Measurements from ENCODE around the gene KLF2.
A peak's percentile ranks its signal among the peaks of the same experiment; 100 is the strongest.

KLF2 gene

DNA sequence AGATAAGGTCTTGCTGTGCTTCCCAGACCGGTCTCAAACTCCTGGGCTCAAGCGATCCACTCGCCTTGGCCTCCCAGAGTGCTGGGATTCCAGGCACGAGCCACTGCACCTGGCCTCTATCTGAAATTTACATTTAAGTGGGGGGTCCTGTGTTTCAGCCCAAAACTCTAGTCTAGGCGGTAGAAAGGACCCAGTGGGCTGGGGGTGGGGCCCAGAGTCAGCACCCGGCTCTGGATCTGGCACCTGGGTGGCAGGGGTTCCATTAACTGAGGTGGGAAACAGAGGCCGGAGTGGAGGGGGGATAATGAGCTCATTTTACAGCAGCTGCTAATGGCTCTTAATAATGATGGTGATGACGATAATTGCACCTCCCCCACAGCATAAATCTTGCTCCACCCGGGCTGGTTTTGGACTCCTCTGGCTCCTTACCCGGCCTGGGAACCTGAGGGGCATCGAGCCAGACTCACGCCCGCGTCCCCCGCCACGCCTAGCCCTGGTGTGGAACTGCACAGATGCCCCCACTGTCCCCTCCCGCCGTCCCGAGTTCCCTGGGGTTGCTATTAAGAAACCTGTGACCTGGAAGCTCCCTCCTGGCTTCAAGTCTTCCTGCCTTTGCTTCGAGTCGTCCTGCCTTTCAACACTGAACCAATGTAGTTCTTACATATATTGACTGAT, 17.8 kb upstream of the KLF2 start:
- no peak overlapping the region for H3K27ac Mint-ChIP-seq
- no peaks in the 10 kb centered on the region for H3K9me3 Mint-ChIP-seq
- peaks cover 25% of the 10 kb centered on the region for H3K27me3 Mint-ChIP-seq (ENCODE audit: low read depth, poor library complexity)
- no peak for DNase-seq
- H3K4me3 Mint-ChIP-seq, result no peak overlapping the region
- H3K36me3 Mint-ChIP-seq (ENCODE audit: low read depth), result no peaks in the 10 kb centered on the region
- TF ChIP-seq, protein P1, sequence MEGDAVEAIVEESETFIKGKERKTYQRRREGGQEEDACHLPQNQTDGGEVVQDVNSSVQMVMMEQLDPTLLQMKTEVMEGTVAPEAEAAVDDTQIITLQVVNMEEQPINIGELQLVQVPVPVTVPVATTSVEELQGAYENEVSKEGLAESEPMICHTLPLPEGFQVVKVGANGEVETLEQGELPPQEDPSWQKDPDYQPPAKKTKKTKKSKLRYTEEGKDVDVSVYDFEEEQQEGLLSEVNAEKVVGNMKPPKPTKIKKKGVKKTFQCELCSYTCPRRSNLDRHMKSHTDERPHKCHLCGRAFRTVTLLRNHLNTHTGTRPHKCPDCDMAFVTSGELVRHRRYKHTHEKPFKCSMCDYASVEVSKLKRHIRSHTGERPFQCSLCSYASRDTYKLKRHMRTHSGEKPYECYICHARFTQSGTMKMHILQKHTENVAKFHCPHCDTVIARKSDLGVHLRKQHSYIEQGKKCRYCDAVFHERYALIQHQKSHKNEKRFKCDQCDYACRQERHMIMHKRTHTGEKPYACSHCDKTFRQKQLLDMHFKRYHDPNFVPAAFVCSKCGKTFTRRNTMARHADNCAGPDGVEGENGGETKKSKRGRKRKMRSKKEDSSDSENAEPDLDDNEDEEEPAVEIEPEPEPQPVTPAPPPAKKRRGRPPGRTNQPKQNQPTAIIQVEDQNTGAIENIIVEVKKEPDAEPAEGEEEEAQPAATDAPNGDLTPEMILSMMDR (IDR thresholded peaks at IDR 0.05), result no peak
- peaks cover 20% of the 10 kb centered on the region for H3K4me1 Mint-ChIP-seq

DNA sequence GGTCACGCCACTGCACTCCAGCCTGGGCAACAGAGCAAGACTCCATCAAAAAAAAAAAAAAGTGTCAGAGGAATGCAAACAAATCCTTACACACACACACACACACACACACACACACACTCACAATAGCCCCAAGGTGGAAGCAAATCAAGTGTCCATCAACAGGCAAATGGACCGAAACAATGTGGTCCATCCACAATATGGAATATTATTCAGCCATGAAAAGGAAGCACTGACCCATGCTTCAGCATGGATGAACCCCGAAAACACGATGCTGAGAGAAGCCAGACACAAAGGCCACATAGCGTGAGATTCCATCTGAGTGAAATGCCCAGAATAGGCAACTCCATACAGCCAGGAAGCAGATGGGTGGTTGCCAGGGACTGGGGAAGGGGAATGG, 16.5 kb upstream of the KLF2 start:
- Mint-ChIP-seq H3K4me1 (peaks cover 14% of the 10 kb centered on the region), H3K27me3 (ENCODE audit: low read depth, poor library complexity) (peaks cover 20% of the 10 kb centered on the region), H3K4me3 (no peak overlapping the region), H3K9me3 (peaks cover 4% of the 10 kb centered on the region), H3K27ac (peak overlapping the region; percentile 29), H3K36me3 (ENCODE audit: low read depth) (no peaks in the 10 kb centered on the region)
- no peak for DNase-seq
- TF ChIP-seq, protein P1 (IDR thresholded peaks at IDR 0.05), result no peak

- H3K27me3 Mint-ChIP-seq (ENCODE audit: low read depth, poor library complexity), result peaks cover 24% of the 10 kb centered on the region
- no peak overlapping the region for H3K27ac Mint-ChIP-seq
- H3K4me1 Mint-ChIP-seq, result peaks cover 14% of the 10 kb centered on the region
- TF ChIP-seq, protein P1 (IDR thresholded peaks at IDR 0.05), result no peak
- H3K4me3 Mint-ChIP-seq, result no peak overlapping the region
- no peak for DNase-seq
- H3K9me3 Mint-ChIP-seq, result peaks cover 4% of the 10 kb centered on the region
- no peaks in the 10 kb centered on the region for H3K36me3 Mint-ChIP-seq (ENCODE audit: low read depth)
Measured at GRCh38 chr19:16309643-16310042, 15.0 kb upstream of the KLF2 start.

- Mint-ChIP-seq H3K27me3 (ENCODE audit: low read depth, poor library complexity) (peaks cover 55% of the 10 kb centered on the region), H3K27ac (no peak overlapping the region), H3K4me3 (no peak overlapping the region), H3K4me1 (no peaks in the 10 kb centered on the region), H3K9me3 (peaks cover 10% of the 10 kb centered on the region), H3K36me3 (ENCODE audit: low read depth) (no peaks in the 10 kb centered on the region)
- no peak for DNase-seq
- TF ChIP-seq, protein P1 (IDR thresholded peaks at IDR 0.05), result no peak
Measured at GRCh38 chr19:16315825-16316505, 8.7 kb upstream of the KLF2 start.

- Mint-ChIP-seq H3K9me3 (peaks cover 10% of the 10 kb centered on the region), H3K27ac (no peak overlapping the region), H3K4me1 (no peaks in the 10 kb centered on the region), H3K4me3 (no peak overlapping the region), H3K36me3 (ENCODE audit: low read depth) (no peaks in the 10 kb centered on the region), H3K27me3 (ENCODE audit: low read depth, poor library complexity) (peaks cover 60% of the 10 kb centered on the region)
- TF ChIP-seq, protein P1 (IDR thresholded peaks at IDR 0.05), result no peak
- no peak for DNase-seq
Measured at GRCh38 chr19:16316506-16316882, 8.1 kb upstream of the KLF2 start.

- Mint-ChIP-seq H3K4me3 (no peak overlapping the region), H3K36me3 (ENCODE audit: low read depth) (no peaks in the 10 kb centered on the region), H3K27ac (no peak overlapping the region), H3K9me3 (peaks cover 6% of the 10 kb centered on the region), H3K27me3 (ENCODE audit: low read depth, poor library complexity) (peaks cover 85% of the 10 kb centered on the region), H3K4me1 (no peaks in the 10 kb centered on the region)
- no peak for DNase-seq
- TF ChIP-seq, protein P1 (IDR thresholded peaks at IDR 0.05), result no peak
Measured at GRCh38 chr19:16319481-16319880, 5.1 kb upstream of the KLF2 start.

Measured in nephron progenitor cell (in vitro differentiated cells).